GM15510 (cell line): Measurements from ENCODE around the gene MICAL2.

Source experiments
- POLR2A ChIP-seq: IDR thresholded peaks from 3 replicates; pipeline ENCODE4 v1.6.1; 2011; ENCODE audit warnings: borderline replicate concordance; ENCODE audit not compliant: insufficient read length; ENCODE audit errors: extremely low read depth

The MICAL2 gene

DNA sequence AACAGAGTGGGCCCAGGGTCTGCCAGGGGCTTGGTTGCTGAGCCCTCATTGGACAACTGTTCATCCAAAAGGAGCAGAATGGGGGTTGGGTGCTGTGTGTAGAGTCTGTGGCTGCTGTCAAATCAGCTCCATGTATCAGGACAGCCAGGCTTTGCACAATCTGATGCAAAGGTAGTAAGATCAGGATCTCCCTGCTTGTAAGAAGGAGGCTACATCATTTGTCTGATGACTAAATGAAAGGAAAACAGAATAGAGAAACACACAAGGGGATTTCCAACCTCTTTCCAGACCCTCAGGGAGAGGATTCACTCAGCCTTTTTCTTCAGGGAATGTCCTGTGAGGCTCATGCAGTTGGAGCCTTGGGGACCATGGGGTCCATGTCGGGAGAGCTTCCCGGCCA lies 7.2 kb downstream of the MICAL2 start:
- TF ChIP-seq POLR2A = no peak

DNA sequence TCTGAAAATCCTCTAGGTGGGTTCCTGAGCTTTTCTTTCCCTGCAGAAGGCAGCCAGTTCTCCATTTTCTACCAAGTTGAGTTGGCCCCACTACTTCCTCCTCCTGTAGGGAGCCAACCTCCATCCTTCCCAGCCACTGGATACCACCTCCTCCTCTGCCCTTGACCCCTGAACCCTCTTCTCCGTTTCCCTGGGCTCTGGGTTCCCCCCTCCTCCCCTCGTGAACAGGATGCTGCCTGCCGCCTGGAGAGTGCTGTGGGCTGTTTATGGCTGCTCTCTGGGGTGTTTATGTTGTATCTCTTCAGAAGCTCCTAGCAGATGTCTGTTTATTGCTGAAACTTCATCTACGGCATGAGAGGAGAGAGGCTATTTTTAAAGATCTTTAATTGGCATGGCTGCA lies 8.6 kb downstream of the MICAL2 start:
- TF ChIP-seq POLR2A = no peak

DNA sequence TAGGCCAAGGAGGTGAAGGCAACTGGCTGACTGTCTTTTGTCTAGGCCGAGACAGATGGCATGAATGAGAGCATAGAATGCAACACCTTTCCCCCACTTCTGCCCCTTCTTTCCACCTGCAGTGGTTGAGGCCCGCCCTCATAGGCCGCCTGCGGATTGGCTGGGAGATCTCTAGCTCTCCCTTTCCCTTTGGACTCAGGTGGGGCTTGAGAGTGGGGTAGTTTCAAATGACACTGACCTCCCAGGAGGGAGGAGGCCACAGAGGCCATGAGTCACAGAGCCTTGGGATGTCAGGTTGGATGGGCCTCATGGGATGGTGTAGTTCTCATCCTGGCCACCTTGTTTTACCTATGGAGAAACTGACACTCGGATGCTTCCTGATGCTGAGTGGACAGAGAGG lies 9.1 kb downstream of the MICAL2 start:
- TF ChIP-seq POLR2A = no peak

DNA sequence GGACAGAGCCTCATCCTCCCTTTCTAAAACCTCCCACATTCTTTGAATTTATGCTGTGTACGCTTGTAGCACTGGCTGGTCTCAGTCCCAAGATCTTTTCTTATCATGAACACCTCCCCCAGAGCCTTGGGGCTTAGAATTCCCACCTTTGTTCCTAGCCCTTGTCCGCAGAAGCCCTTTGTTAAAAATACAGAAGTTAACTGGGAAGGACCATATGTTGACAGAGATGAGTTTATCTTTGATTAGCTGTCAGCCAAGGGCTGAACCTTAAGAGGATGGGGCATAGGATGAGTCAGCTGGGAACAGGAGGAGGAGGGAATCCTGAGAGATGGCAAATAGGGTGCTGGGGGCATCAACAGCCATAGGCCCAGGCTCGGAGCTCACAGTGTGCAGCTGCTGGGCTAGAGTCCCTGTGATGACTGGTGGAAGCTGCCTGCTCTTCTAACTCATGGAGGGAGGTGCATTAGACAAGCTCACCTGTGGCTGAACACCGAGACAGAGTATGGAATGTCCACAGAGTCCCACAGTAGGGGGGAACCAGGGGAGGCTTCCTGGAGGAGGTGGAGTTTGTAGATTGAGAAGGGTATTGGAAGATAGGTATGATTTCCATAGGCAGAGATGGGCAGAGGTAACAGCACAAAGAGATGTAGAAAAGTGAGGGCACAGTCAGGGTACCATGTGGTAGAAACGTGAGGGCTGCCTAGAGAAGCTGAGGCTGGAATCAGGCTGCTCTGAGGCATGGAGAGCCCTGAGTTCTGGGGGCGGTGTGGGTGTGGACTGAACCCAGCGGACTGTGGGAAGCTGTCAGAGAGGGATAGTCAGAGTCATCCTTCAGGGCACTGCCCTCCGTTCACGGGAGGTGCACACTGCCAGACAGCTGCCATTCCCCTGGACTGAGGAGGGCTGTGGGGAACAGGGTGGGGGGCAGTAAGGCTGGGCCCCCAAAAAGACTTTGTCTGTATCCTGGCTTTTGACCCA lies 9.9 kb downstream of the MICAL2 start:
- no peak for TF ChIP-seq POLR2A

GRCh38 chr11:12121011-12121410 lies 10.6 kb downstream of the MICAL2 start:
- TF ChIP-seq POLR2A = no peak

DNA sequence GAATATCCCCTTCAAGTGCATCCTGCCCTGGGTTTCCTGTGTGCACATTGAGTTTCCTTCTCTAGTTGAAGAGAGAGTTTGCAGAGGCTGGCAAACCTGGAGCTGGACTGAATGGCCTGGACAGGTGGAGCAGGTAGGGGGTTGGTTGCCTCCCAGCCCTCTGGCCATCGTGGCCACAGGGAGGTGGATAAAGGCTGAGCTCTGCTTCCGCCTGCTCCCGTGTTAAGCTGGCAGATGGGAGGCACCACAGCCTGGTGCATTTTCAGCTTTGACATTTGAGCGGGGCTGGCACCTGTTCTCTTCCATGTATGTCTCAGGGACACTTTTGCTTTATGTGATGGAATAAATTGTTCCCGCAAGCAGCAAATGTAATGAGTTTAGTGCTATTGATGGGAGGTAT lies 11.1 kb downstream of the MICAL2 start:
- TF ChIP-seq POLR2A = no peak

GRCh38 chr11:12122083-12122482 lies 11.7 kb downstream of the MICAL2 start:
- TF ChIP-seq POLR2A = no peak

- no peak for TF ChIP-seq POLR2A
Observed at GRCh38 chr11:12123273-12123672, 12.9 kb downstream of the MICAL2 start.

- TF ChIP-seq POLR2A = no peak
Observed at GRCh38 chr11:12123799-12124198, 13.4 kb downstream of the MICAL2 start.

- TF ChIP-seq POLR2A = no peak
Observed at GRCh38 chr11:12124306-12124705, 13.9 kb downstream of the MICAL2 start.

- TF ChIP-seq POLR2A = no peak
Observed at GRCh38 chr11:12125609-12126149, 15.3 kb downstream of the MICAL2 start.

- no peak for TF ChIP-seq POLR2A
Observed at GRCh38 chr11:12126344-12127019, 16.1 kb downstream of the MICAL2 start.

DNA sequence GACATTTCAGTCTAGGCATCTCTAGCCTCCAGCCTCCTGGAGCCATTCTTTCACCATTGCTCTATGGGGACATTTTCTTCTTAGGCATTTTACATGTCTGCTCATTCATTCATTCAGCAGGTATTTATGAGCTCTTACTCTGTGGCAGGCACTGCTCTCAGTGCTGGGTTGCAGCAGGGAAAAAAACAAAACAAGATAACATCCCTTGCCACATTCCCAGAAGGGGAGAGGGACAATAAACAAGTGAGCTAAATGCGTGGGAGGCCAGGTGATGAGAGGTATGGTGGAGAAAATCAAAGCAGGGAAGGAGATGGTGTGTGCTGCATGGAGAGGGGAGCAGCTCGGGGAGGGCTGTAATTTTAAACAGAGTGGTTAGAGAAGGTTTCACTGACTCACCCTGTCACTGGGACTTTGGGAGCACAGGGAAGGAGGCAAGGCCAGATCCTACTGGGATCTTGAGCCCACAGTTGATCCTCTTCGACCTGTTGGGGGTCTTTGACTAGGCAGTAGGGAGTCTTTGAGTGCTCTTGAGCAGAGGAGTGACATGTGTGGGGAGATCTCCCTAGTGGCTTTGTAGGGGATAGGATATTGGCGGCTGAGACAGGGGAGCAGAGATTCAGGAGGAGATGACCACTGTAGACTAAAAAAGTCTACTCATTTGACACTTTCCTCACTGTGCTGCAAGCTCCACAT lies 17.0 kb downstream of the MICAL2 start:
- no peak for TF ChIP-seq POLR2A

DNA sequence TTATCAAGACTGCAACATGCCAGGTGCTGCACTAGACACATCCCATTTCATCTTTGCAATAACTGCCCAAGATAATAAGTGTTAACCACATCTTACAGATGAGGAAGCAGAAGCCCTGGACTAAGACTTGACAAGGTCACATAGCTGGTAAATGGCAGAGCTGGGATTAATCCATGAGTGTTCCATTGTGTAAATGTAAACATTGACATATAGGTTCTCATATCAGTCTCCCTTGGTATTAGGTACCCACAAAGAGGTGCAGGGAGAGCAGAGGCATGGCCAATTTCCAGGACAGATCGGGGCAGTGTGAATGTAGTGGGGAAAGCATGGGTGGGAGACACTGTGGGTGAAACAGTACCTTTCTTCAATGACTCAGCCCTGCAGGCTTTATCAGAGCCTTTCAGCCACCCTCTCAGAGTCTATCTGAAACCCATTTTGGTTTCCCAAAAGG lies 17.9 kb downstream of the MICAL2 start:
- TF ChIP-seq POLR2A = no peak

DNA sequence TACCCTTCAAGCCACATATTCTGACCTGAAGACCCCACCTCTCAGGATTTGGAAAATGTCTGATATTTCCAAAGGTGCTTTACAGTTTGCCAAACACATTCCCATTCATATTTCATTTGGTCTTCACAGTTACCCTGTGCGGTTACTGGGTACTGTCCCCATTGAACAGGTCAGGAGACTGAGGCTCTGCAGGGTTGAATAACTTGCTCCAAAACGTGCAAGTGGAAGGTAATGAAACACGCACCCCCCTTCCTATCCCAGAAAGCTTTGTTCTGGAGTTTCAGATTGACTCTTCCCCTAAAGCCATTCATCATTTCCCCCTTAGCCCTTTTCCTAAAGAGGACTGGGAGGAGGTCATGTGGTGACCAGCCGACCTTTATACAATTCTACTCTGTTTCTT lies 18.8 kb downstream of the MICAL2 start:
- TF ChIP-seq POLR2A = no peak

DNA sequence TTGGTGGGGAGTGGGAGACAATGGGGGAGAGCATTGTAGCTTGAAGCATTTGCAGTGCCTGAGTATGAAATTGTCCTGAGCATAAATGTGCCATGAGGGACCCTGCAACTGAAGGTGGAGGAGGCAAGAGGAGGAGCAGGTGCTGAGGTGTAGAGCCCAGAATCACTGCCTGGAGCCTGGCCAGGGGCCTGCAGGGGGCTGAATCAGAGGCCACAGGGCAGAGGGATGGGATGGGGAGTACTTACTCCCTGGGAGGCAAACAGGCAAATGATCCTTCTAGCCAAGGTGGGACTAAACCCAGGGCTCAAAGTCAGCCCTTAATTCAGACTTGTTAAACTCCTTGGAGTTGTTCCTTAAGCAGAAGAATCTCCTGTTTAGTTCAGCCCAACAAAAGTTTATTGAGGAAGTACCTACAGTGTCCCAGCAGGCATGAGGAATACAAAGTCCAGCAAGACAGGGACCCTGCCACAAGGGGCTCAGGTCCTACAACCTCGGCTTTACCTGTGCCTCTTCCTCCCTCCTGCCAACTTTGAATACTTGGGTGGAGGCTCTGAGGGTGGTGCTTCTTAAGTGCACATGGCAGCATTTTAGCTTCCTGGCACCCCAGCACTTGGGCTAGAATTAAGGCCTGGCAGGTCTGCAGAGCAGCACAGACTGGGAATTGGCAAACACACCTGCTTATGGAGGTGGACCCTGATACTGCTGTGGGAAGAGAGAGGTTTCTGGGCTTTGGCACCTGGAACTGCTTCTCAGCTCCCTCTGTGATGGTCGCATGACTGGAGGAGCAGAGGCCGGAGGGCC lies 20.0 kb downstream of the MICAL2 start:
- TF ChIP-seq POLR2A = no peak
